ENCODE results near the gene DOCK2.

Gene DOCK2

GRCh38 chr5:169922474-169922873 lies 285.4 kb downstream of the DOCK2 start:
- TF ChIP-seq, protein P1, sequence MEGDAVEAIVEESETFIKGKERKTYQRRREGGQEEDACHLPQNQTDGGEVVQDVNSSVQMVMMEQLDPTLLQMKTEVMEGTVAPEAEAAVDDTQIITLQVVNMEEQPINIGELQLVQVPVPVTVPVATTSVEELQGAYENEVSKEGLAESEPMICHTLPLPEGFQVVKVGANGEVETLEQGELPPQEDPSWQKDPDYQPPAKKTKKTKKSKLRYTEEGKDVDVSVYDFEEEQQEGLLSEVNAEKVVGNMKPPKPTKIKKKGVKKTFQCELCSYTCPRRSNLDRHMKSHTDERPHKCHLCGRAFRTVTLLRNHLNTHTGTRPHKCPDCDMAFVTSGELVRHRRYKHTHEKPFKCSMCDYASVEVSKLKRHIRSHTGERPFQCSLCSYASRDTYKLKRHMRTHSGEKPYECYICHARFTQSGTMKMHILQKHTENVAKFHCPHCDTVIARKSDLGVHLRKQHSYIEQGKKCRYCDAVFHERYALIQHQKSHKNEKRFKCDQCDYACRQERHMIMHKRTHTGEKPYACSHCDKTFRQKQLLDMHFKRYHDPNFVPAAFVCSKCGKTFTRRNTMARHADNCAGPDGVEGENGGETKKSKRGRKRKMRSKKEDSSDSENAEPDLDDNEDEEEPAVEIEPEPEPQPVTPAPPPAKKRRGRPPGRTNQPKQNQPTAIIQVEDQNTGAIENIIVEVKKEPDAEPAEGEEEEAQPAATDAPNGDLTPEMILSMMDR (IDR thresholded peaks at IDR 0.05; ENCODE audit: insufficient read depth, low read length, poor library complexity, severe bottlenecking) = no peak
- TF ChIP-seq EZH2phosphoT487 (conservative IDR thresholded peaks at IDR 0.05; ENCODE audit: low read length) = no peak
- Histone ChIP-seq H3K9ac (ENCODE audit: low read length) (no peak overlapping the region), H2AFZ (ENCODE audit: low read depth, low read length, severe bottlenecking) (no peak overlapping the region), H3K36me3 (ENCODE audit: low read length) (no peaks in the 10 kb centered on the region), H3K4me3 (ENCODE audit: insufficient read depth, low read length, poor library complexity, severe bottlenecking) (no peak overlapping the region), H3K9me2 (replicated peaks; ENCODE audit: insufficient read depth, low read length) (no peaks in the 10 kb centered on the region), H3K4me2 (ENCODE audit: low read depth, low read length, poor library complexity, severe bottlenecking) (no peak overlapping the region), H3K79me2 (ENCODE audit: insufficient read depth, low read length) (no peaks in the 10 kb centered on the region), H3K9me3 (ENCODE audit: insufficient read depth, low read length) (no peaks in the 10 kb centered on the region), H3F3A (ENCODE audit: insufficient read depth) (no peaks in the 10 kb centered on the region), H3K27ac (ENCODE audit: low read depth, low read length) (no peak overlapping the region), H4K20me1 (ENCODE audit: low read depth, low read length) (peaks cover 9% of the 10 kb centered on the region; the same call in 1 of the 2 replicates), H3K27me3 (ENCODE audit: low read length) (no peaks in the 10 kb centered on the region)

- no peaks in the 10 kb centered on the region for H3K9me2 ChIP-seq (replicated peaks; ENCODE audit: insufficient read depth, low read length)
- no peak overlapping the region for H2AFZ ChIP-seq (ENCODE audit: low read depth, low read length, severe bottlenecking)
- no peak overlapping the region for H3K4me3 ChIP-seq (ENCODE audit: insufficient read depth, low read length, poor library complexity, severe bottlenecking)
- H4K20me1 ChIP-seq (ENCODE audit: low read depth, low read length) = peaks cover 9% of the 10 kb centered on the region; the same call in 1 of the 2 replicates
- H3K36me3 ChIP-seq (ENCODE audit: low read length) = no peaks in the 10 kb centered on the region
- no peaks in the 10 kb centered on the region for H3F3A ChIP-seq (ENCODE audit: insufficient read depth)
- H3K27me3 ChIP-seq (ENCODE audit: low read length) = no peaks in the 10 kb centered on the region
- TF ChIP-seq, protein P1 (IDR thresholded peaks at IDR 0.05; ENCODE audit: insufficient read depth, low read length, poor library complexity, severe bottlenecking) = no peak
- no peak for TF ChIP-seq EZH2phosphoT487 (conservative IDR thresholded peaks at IDR 0.05; ENCODE audit: low read length)
- H3K9ac ChIP-seq (ENCODE audit: low read length) = no peak overlapping the region
- no peaks in the 10 kb centered on the region for H3K79me2 ChIP-seq (ENCODE audit: insufficient read depth, low read length)
- no peaks in the 10 kb centered on the region for H3K9me3 ChIP-seq (ENCODE audit: insufficient read depth, low read length)
- no peak overlapping the region for H3K27ac ChIP-seq (ENCODE audit: low read depth, low read length)
- no peak overlapping the region for H3K4me2 ChIP-seq (ENCODE audit: low read depth, low read length, poor library complexity, severe bottlenecking)
Measured at GRCh38 chr5:169923988-169924387, 286.9 kb downstream of the DOCK2 start.

- no peaks in the 10 kb centered on the region for H3K9me3 ChIP-seq (ENCODE audit: insufficient read depth, low read length)
- H3K9me2 ChIP-seq (replicated peaks; ENCODE audit: insufficient read depth, low read length) = no peaks in the 10 kb centered on the region
- no peak for TF ChIP-seq EZH2phosphoT487 (conservative IDR thresholded peaks at IDR 0.05; ENCODE audit: low read length)
- TF ChIP-seq, protein P1 (IDR thresholded peaks at IDR 0.05; ENCODE audit: insufficient read depth, low read length, poor library complexity, severe bottlenecking) = no peak
- H3K9ac ChIP-seq (ENCODE audit: low read length) = no peak overlapping the region
- H3K4me2 ChIP-seq (ENCODE audit: low read depth, low read length, poor library complexity, severe bottlenecking) = no peak overlapping the region
- H3K27me3 ChIP-seq (ENCODE audit: low read length) = no peaks in the 10 kb centered on the region
- H3K36me3 ChIP-seq (ENCODE audit: low read length) = no peaks in the 10 kb centered on the region
- H2AFZ ChIP-seq (ENCODE audit: low read depth, low read length, severe bottlenecking) = no peak overlapping the region
- H3K4me3 ChIP-seq (ENCODE audit: insufficient read depth, low read length, poor library complexity, severe bottlenecking) = no peak overlapping the region
- H3F3A ChIP-seq (ENCODE audit: insufficient read depth) = no peaks in the 10 kb centered on the region
- H3K27ac ChIP-seq (ENCODE audit: low read depth, low read length) = no peak overlapping the region
- no peaks in the 10 kb centered on the region for H4K20me1 ChIP-seq (ENCODE audit: low read depth, low read length)
- H3K79me2 ChIP-seq (ENCODE audit: insufficient read depth, low read length) = no peaks in the 10 kb centered on the region
Measured at GRCh38 chr5:169933127-169933526, 296.1 kb downstream of the DOCK2 start.
